ENCODE data around the gene KANTR.

The KANTR gene

DNA sequence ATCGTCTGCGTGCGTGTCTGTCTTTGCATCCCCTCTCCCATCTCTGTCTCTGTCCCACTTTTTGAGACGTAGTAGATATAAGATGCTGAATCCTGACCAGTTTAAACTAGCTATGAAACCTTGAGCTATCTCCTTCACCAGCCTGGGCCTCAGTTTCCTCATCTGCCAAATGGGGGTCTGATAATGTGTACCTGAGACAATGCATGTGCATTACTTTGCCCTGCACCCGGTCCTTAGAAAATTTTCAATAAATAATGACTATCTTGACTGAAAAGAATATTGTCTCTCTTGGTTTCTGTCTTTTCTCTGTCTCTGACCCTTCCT is 602 bp downstream of the KANTR start:
- H3K4me3 ChIP-seq (replicated peaks in 1 of 2; ENCODE audit: low read depth in 2 of 2, low read length in 2 of 2), result peak overlapping the region; percentile 69 to 77
- no peak for DNase-seq (ENCODE audit: low read depth in 2 of 2)
- TF ChIP-seq, protein P1, sequence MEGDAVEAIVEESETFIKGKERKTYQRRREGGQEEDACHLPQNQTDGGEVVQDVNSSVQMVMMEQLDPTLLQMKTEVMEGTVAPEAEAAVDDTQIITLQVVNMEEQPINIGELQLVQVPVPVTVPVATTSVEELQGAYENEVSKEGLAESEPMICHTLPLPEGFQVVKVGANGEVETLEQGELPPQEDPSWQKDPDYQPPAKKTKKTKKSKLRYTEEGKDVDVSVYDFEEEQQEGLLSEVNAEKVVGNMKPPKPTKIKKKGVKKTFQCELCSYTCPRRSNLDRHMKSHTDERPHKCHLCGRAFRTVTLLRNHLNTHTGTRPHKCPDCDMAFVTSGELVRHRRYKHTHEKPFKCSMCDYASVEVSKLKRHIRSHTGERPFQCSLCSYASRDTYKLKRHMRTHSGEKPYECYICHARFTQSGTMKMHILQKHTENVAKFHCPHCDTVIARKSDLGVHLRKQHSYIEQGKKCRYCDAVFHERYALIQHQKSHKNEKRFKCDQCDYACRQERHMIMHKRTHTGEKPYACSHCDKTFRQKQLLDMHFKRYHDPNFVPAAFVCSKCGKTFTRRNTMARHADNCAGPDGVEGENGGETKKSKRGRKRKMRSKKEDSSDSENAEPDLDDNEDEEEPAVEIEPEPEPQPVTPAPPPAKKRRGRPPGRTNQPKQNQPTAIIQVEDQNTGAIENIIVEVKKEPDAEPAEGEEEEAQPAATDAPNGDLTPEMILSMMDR (IDR thresholded peaks at IDR 0.05; ENCODE audit: low read depth, low read length), result no peak

DNA sequence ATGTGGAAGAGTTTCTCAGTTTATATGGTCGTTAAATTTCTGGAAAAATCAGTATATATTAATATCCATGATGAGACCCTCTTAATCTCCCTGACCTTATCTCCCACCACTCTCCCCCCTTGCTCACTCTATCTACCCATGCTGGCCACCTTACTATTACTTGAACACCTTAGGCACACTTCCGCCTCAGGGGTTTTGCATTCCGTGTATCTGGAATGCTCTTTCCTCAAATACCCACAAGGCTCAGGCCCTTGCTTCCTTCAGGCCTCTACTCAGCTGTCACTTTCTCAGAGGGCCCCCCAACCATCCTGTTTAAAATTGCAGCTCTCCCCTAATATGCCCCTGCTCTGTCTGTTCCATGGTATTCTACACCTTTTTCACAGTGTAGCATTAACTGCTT is 1.9 kb downstream of the KANTR start:
- DNase-seq (ENCODE audit: low read depth in 2 of 2), result no peak
- TF ChIP-seq, protein P1 (IDR thresholded peaks at IDR 0.05; ENCODE audit: low read depth, low read length), result no peak
- no peak overlapping the region for H3K4me3 ChIP-seq (replicated peaks in 1 of 2; ENCODE audit: low read depth in 2 of 2, low read length in 2 of 2)

DNA sequence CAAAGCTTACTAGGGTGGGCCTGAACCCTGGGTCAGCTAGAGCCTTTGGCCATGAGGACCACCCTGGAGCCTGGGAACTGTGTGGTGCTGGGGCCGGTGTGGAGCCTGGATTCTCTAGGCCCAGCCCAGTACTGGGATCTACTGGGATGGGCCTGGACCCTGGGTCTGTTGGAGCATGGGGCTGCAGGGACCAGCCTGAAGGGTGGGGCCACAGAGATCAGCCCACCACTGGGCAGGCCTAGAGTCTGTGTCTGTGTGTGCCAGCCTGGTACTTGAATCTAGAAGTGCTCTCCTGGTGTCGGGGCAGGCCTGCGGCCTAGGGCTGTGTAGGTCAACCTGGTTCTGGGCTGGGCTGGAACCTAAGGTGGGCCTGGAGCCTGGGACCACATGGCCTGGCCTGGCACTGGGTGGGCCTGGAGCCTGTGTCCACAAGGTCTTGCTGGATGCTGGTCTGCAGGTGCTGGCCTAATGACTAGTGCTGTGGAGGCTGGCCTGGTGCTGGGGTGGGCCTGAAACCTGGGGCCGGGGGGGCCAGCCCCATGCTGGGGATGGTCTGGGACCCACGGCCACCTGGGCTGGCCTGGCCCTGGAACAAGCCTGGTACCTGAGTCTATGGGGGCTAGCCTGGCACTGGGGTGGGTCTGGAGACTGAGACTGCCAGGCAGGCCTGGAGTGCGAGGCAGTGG is 21.1 kb downstream of the KANTR start:
- H3K4me3 ChIP-seq (replicated peaks in 1 of 2; ENCODE audit: low read depth in 2 of 2, low read length in 2 of 2), result no peak overlapping the region
- TF ChIP-seq, protein P1 (IDR thresholded peaks at IDR 0.05; ENCODE audit: low read depth, low read length), result no peak
- DNase-seq (ENCODE audit: low read depth in 2 of 2), result no peak

DNA sequence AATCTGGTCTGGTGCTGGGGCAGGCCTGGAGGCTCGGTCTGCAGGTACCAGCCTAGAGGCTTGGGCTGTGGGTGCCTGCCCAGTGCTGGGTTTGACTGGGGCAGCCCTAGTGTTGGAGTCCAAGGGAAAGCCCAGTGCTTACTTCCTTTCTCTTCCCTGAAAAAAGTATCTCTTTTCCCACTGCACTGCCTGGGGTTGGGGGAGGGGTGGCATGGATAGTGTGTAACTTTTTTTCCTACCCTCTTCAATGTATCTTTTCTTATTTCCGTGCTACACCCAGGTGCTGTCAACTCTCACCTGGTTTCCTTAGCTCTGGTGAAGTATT is 21.6 kb downstream of the KANTR start:
- TF ChIP-seq, protein P1 (IDR thresholded peaks at IDR 0.05; ENCODE audit: low read depth, low read length), result no peak
- no peak for DNase-seq (ENCODE audit: low read depth in 2 of 2)
- no peak overlapping the region for H3K4me3 ChIP-seq (replicated peaks in 1 of 2; ENCODE audit: low read depth in 2 of 2, low read length in 2 of 2)

DNA sequence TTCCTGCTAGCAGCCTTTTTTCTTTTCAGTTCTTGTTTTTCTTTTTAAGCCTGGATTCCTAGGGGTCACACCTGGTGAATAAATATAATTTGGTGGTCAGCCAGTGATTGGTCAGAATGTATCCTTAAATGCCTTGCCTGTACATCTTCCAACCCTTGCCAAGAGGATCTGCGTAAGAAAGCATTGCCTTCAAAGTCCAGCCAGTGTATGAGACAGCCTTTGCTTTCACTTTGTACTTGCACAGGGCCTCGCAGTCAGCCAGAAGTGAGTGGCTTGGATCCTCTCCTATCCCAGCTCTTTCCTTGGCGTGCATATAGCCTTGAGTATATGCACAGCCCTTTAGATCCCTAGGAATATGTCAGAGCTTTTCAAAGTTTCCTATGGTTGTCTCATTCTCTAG is 22.2 kb downstream of the KANTR start:
- TF ChIP-seq, protein P1 (IDR thresholded peaks at IDR 0.05; ENCODE audit: low read depth, low read length), result no peak
- peak overlapping the region; percentile 3 to 14 for H3K4me3 ChIP-seq (replicated peaks in 1 of 2; ENCODE audit: low read depth in 2 of 2, low read length in 2 of 2)

DNA sequence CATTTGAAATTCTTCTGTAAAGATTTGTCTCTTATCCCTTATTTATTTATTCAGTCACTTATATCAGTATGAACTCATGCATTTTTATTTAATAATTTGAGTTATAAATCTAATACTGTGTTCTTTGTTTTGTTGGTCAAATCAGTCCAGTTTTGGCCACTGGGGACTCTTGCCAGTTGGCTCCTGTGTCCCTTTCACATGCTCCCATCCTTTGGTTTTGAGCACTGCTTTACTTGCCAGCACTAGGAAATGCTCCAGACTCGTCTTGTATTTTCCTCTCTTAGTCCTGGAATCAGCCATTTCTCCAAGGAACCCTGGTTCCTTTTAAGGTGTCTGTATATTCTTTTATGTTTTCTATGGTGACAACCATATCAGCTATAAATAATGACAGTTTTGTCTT is 28.1 kb downstream of the KANTR start:
- TF ChIP-seq, protein P1 (IDR thresholded peaks at IDR 0.05; ENCODE audit: low read depth, low read length), result no peak
- DNase-seq (ENCODE audit: low read depth in 2 of 2), result peak in 1 of 2 donors; percentile 2
- H3K4me3 ChIP-seq (replicated peaks in 1 of 2; ENCODE audit: low read depth in 2 of 2, low read length in 2 of 2), result no peak overlapping the region

More for the DNA sequence above, 22.2 kb downstream of the KANTR start:
- DNase-seq (ENCODE audit: low read depth in 2 of 2), result peak; percentile 73 to 89

DNA sequence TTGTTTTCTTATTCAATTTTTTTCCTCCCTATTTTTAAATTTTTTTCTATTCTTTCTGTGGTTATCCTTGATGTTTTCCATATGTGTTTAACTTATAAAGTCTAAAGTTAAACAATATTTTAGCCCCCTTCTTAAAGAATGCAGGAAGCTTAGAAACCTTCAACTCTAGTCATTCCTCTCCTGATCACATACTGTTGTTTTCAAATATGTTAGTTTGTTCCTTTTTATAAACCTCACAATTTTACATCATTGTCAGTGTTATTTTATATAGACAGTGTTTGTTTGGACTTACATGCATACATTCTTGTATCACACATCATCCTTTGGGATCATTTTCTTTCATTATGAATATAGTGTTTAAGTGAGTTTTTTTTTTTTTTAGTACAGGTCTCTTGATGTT is 31.6 kb downstream of the KANTR start:
- no peak overlapping the region for H3K4me3 ChIP-seq (replicated peaks in 1 of 2; ENCODE audit: low read depth in 2 of 2, low read length in 2 of 2)
- TF ChIP-seq, protein P1 (IDR thresholded peaks at IDR 0.05; ENCODE audit: low read depth, low read length), result no peak
- DNase-seq (ENCODE audit: low read depth in 2 of 2), result no peak

Data from cardiac fibroblast (primary cell).